Measurements from ENCODE around the gene CMTR1. TPM values are rescaled to one million over a fixed set of nuclear protein-coding genes. Genes with fewer than 3 reads are reported as not detected.
A peak's percentile ranks its signal among the peaks of the same experiment; 100 is the strongest.

Gene CMTR1
- total RNA-seq, 1 donor from 2014 or later: 57.1 TPM

GRCh38 chr6:37521674-37522073 is 88.7 kb downstream of the CMTR1 start:
- H3K4me1 Mint-ChIP-seq: peaks cover 33% of the 10 kb centered on the region
- peaks cover 7% of the 10 kb centered on the region for H3K27me3 Mint-ChIP-seq
- no peaks in the 10 kb centered on the region for H3K9me3 Mint-ChIP-seq
- no peak for DNase-seq
- peaks cover 2% of the 10 kb centered on the region for H3K36me3 Mint-ChIP-seq (ENCODE audit: low read depth)
- no peak overlapping the region for H3K4me3 Mint-ChIP-seq
- H3K27ac Mint-ChIP-seq: no peak overlapping the region
- intact Hi-C loops (cut with micrococcal nuclease): no loop called here

- Mint-ChIP-seq H3K9me3 (no peaks in the 10 kb centered on the region), H3K4me3 (no peak overlapping the region), H3K27me3 (peaks cover 14% of the 10 kb centered on the region), H3K4me1 (peaks cover 21% of the 10 kb centered on the region), H3K36me3 (ENCODE audit: low read depth) (no peaks in the 10 kb centered on the region), H3K27ac (no peak overlapping the region)
- DNase-seq: no peak
- intact Hi-C loops (cut with micrococcal nuclease): no loop called here
These were observed 89.8 kb downstream of the CMTR1 start for GRCh38 chr6:37522836-37523235.

GRCh38 chr6:37523412-37523811 is 90.4 kb downstream of the CMTR1 start:
- Mint-ChIP-seq H3K27ac (no peak overlapping the region), H3K27me3 (peaks cover 14% of the 10 kb centered on the region), H3K36me3 (ENCODE audit: low read depth) (no peaks in the 10 kb centered on the region), H3K9me3 (no peaks in the 10 kb centered on the region), H3K4me3 (no peak overlapping the region), H3K4me1 (peaks cover 15% of the 10 kb centered on the region)
- intact Hi-C loops (cut with micrococcal nuclease): no loop called here
- no peak for DNase-seq

GRCh38 chr6:37524025-37524969 is 91.3 kb downstream of the CMTR1 start:
- Mint-ChIP-seq H3K27me3 (peaks cover 14% of the 10 kb centered on the region), H3K4me1 (peaks cover 7% of the 10 kb centered on the region), H3K36me3 (ENCODE audit: low read depth) (no peaks in the 10 kb centered on the region), H3K9me3 (no peaks in the 10 kb centered on the region), H3K27ac (no peak overlapping the region), H3K4me3 (no peak overlapping the region)
- DNase-seq: no peak
- intact Hi-C loops (cut with micrococcal nuclease): no loop called here

- no peak for DNase-seq
- intact Hi-C loops (cut with micrococcal nuclease): loop anchor here (5.0 kb wide), 1 partner anchor 42 kb away; no protein-coding TSS in a partner anchor
- Mint-ChIP-seq H3K27me3 (peaks cover 14% of the 10 kb centered on the region), H3K9me3 (no peaks in the 10 kb centered on the region), H3K36me3 (ENCODE audit: low read depth) (no peaks in the 10 kb centered on the region), H3K4me1 (peaks cover 7% of the 10 kb centered on the region), H3K27ac (no peak overlapping the region), H3K4me3 (no peak overlapping the region)
These were observed 91.9 kb downstream of the CMTR1 start for GRCh38 chr6:37524970-37525318.

- Mint-ChIP-seq H3K4me1 (peaks cover 7% of the 10 kb centered on the region), H3K27ac (no peak overlapping the region), H3K9me3 (no peaks in the 10 kb centered on the region), H3K36me3 (ENCODE audit: low read depth) (no peaks in the 10 kb centered on the region), H3K4me3 (no peak overlapping the region), H3K27me3 (peaks cover 18% of the 10 kb centered on the region)
- intact Hi-C loops (cut with micrococcal nuclease): loop anchor here (5.0 kb wide), 1 partner anchor 42 kb away; no protein-coding TSS in a partner anchor
- peak; percentile 70 for DNase-seq
These were observed 92.7 kb downstream of the CMTR1 start for GRCh38 chr6:37525460-37526357.

- intact Hi-C loops (cut with micrococcal nuclease): loop anchor here (5.0 kb wide), 1 partner anchor 39 kb away; no protein-coding TSS in a partner anchor
- Mint-ChIP-seq H3K4me3 (no peak overlapping the region), H3K9me3 (no peaks in the 10 kb centered on the region), H3K27me3 (peaks cover 37% of the 10 kb centered on the region), H3K36me3 (ENCODE audit: low read depth) (no peaks in the 10 kb centered on the region), H3K4me1 (peaks cover 5% of the 10 kb centered on the region), H3K27ac (no peak overlapping the region)
- no peak for DNase-seq
These were observed 95.5 kb downstream of the CMTR1 start for GRCh38 chr6:37528541-37528940.

GRCh38 chr6:37530297-37530696 is 97.3 kb downstream of the CMTR1 start:
- intact Hi-C loops (cut with micrococcal nuclease): no loop called here
- Mint-ChIP-seq H3K27ac (no peak overlapping the region), H3K27me3 (peaks cover 51% of the 10 kb centered on the region), H3K9me3 (no peaks in the 10 kb centered on the region), H3K4me3 (no peak overlapping the region), H3K4me1 (peaks cover 5% of the 10 kb centered on the region), H3K36me3 (ENCODE audit: low read depth) (no peaks in the 10 kb centered on the region)
- DNase-seq: no peak

GRCh38 chr6:37531026-37531425 is 98.0 kb downstream of the CMTR1 start:
- no peak for DNase-seq
- no peak overlapping the region for H3K27ac Mint-ChIP-seq
- intact Hi-C loops (cut with micrococcal nuclease): no loop called here
- no peaks in the 10 kb centered on the region for H3K36me3 Mint-ChIP-seq (ENCODE audit: low read depth)
- peaks cover 5% of the 10 kb centered on the region for H3K4me1 Mint-ChIP-seq
- H3K27me3 Mint-ChIP-seq: peaks cover 56% of the 10 kb centered on the region
- H3K9me3 Mint-ChIP-seq: no peaks in the 10 kb centered on the region
- no peak overlapping the region for H3K4me3 Mint-ChIP-seq

Other genes with a start within 250 kb of the CMTR1 start
- gene TBC1D22B, start 175.4 kb upstream of the CMTR1 start, total RNA-seq: 17.2 and 18.7 TPM in 2 replicates
- gene TMEM217, start 175.1 kb upstream of the CMTR1 start, total RNA-seq: 4.1 and 6.1 TPM in 2 replicates
- gene RNF8, start 79.2 kb upstream of the CMTR1 start, total RNA-seq: 29.4 and 32.0 TPM in 2 replicates
- gene CCDC167, start 66.7 kb downstream of the CMTR1 start, total RNA-seq: 59.1 and 62.4 TPM in 2 replicates

Data from activated CD4-positive, alpha-beta T cell treated with anti-CD3 and anti-CD28 coated beads, Interleukin-2, amount 10 ng/mL, durations not matched to agents 24 days and 14 days (primary cell).